Fibroblast of lung (primary cell): ENCODE data around the gene CYP26B1. TPM values are rescaled to one million over a fixed set of nuclear protein-coding genes. Genes with fewer than 3 reads are reported as not detected.

Source experiments
- DNase-seq, 2 donors: peaks; one replicate each; pipeline versions ENCODE4 v3.0.0 to v3.0.0-alpha.2; 2010; ENCODE audit warnings: low read depth in 2 of 2
- H2AFZ ChIP-seq: 2 replicates; pipeline ENCODE4 v1.5.1; 2012; ENCODE audit warnings: low read length, control low read depth, inconsistent platforms
- H3K27ac ChIP-seq: 2 replicates; pipeline ENCODE4 v1.5.1; 2011; ENCODE audit warnings: low read length, control low read depth; ENCODE audit not compliant: insufficient read depth
- H3K27me3 ChIP-seq: 2 replicates; pipeline ENCODE4 v1.5.1; 2011; ENCODE audit warnings: mild to moderate bottlenecking, low read length; ENCODE audit not compliant: control insufficient read depth, insufficient read depth
- H3K36me3 ChIP-seq: 2 replicates; pipeline ENCODE4 v1.5.1; 2011; ENCODE audit warnings: low read length; ENCODE audit not compliant: control insufficient read depth, insufficient read depth
- H3K4me1 ChIP-seq: 2 replicates; pipeline ENCODE4 v1.5.1; 2011; ENCODE audit warnings: low read length; ENCODE audit not compliant: control insufficient read depth, insufficient read depth; ENCODE audit errors: extremely low read depth
- H3K4me2 ChIP-seq: 2 replicates; pipeline ENCODE4 v1.5.1; 2011; ENCODE audit warnings: low read length, control low read depth; ENCODE audit not compliant: insufficient read depth; ENCODE audit errors: extremely low read depth
- H3K4me3 ChIP-seq, 4 experiments: fragments of 200-600 bp in 1 of 4; sonication (generic) in 1 of 4; replicated peaks in 1 of 4; 2 replicates each; pipeline ENCODE4 v1.5.1; 2011 to 2016; ENCODE audit warnings: low read length in 4 of 4, low read depth in 3 of 4, mild to moderate bottlenecking in 3 of 4, control low read depth in 2 of 4, inconsistent platforms in 1 of 4, mixed read lengths in 1 of 4; ENCODE audit not compliant: insufficient read depth in 1 of 4; ENCODE audit errors: control extremely low read depth in 1 of 4
- H3K79me2 ChIP-seq: 2 replicates; pipeline ENCODE4 v1.5.1; 2012; ENCODE audit warnings: mild to moderate bottlenecking, low read length, inconsistent platforms; ENCODE audit not compliant: control insufficient read depth, insufficient read depth
- H3K9ac ChIP-seq: 2 replicates; pipeline ENCODE4 v1.5.1; 2011; ENCODE audit warnings: mild to moderate bottlenecking, low read length, control low read depth; ENCODE audit not compliant: insufficient read depth
- H3K9me3 ChIP-seq: 2 replicates; pipeline ENCODE4 v1.5.1; 2012; ENCODE audit warnings: low read depth, low read length; ENCODE audit not compliant: control insufficient read depth, insufficient read depth
- H4K20me1 ChIP-seq: 2 replicates; pipeline ENCODE4 v1.5.1; 2011; ENCODE audit warnings: low read length; ENCODE audit not compliant: control insufficient read depth, insufficient read depth; ENCODE audit errors: extremely low read depth
- CTCF ChIP-seq, 2 donors: IDR thresholded peaks in 1 of 2; conservative IDR thresholded peaks in 1 of 2; 1 replicate in 1 of 2; 2 replicates in 1 of 2; pipeline ENCODE4 v1.5.1; 2011 to 2012; ENCODE audit warnings: low read length in 2 of 2, control low read depth in 1 of 2, inconsistent platforms in 1 of 2, low read depth in 1 of 2, mild to moderate bottlenecking in 1 of 2
- EZH2 ChIP-seq: IDR thresholded peaks from 2 replicates; pipeline ENCODE4 v1.5.1; 2012; ENCODE audit warnings: low read length, control low read depth, mild to moderate bottlenecking; ENCODE audit errors: missing control alignments
- polyA plus RNA-seq, 2 donors: library from polyadenylated mRNA; depleted of rRNA in 1 of 2; stranded (reverse) in 1 of 2; unstranded in 1 of 2; fragments of >200 nt; gene quantifications; 2 replicates each; pipeline ENCODE4 v1.2.1, GENCODE V29; 2011 to 2012; ENCODE audit warnings: missing spikeins in 1 of 2
- total RNA-seq: library from RNA; depleted of rRNA; stranded (reverse); fragments of >200 nt; gene quantifications from 2 replicates; pipeline ENCODE4 v1.2.1, GENCODE V29; 2014

The CYP26B1 gene
- total and polyA plus RNA-seq, 2 donors (not counting 1 experiment from before 2014, with no cell fraction given) = 0.09 to 0.17 TPM

GRCh38 chr2:72146347-72147302 lies 1.0 kb downstream of the CYP26B1 start:
- Histone ChIP-seq H3K27ac (no peak overlapping the region), H3K36me3 (no peaks in the 10 kb centered on the region), H3K9me3 (no peaks in the 10 kb centered on the region), H3K9ac (no peak overlapping the region), H3K4me2 (no peak overlapping the region), H3K79me2 (no peaks in the 10 kb centered on the region), H3K4me3 (peak overlapping the region in 1 of 4 experiments; percentile 7), H4K20me1 (no peaks in the 10 kb centered on the region), H2AFZ (no peak overlapping the region), H3K27me3 (peaks cover 71% of the 10 kb centered on the region), H3K4me1 (peaks cover 4% of the 10 kb centered on the region)
- DNase-seq = no peak
- TF ChIP-seq CTCF (conservative IDR thresholded peaks at IDR 0.05 in 1 of 2, IDR thresholded peaks at IDR 0.05 in 1 of 2; ENCODE audit: low read depth in 1 of 2, low read length in 2 of 2) (no peak), EZH2 (peak; percentile 90)

- Histone ChIP-seq H3K79me2 (no peaks in the 10 kb centered on the region), H3K4me2 (no peak overlapping the region), H3K9ac (no peak overlapping the region), H3K36me3 (no peaks in the 10 kb centered on the region), H4K20me1 (no peaks in the 10 kb centered on the region), H3K4me3 (peak overlapping the region in 1 of 4 experiments; percentile 41), H2AFZ (no peak overlapping the region), H3K9me3 (no peaks in the 10 kb centered on the region), H3K4me1 (peaks cover 4% of the 10 kb centered on the region), H3K27me3 (peaks cover 65% of the 10 kb centered on the region), H3K27ac (no peak overlapping the region)
- TF ChIP-seq CTCF (conservative IDR thresholded peaks at IDR 0.05 in 1 of 2, IDR thresholded peaks at IDR 0.05 in 1 of 2; ENCODE audit: low read depth in 1 of 2, low read length in 2 of 2) (no peak), EZH2 (no peak)
- no peak for DNase-seq
These were observed 1.9 kb downstream of the CYP26B1 start for GRCh38 chr2:72145658-72146329.

- H3K79me2 ChIP-seq = no peaks in the 10 kb centered on the region
- H3K4me1 ChIP-seq = peaks cover 4% of the 10 kb centered on the region
- no peak overlapping the region for H3K27ac ChIP-seq
- H3K4me3 ChIP-seq = peak overlapping the region in 1 of 4 experiments; percentile 41
- no peaks in the 10 kb centered on the region for H4K20me1 ChIP-seq
- no peaks in the 10 kb centered on the region for H3K36me3 ChIP-seq
- H3K9me3 ChIP-seq = no peaks in the 10 kb centered on the region
- TF ChIP-seq CTCF (conservative IDR thresholded peaks at IDR 0.05 in 1 of 2, IDR thresholded peaks at IDR 0.05 in 1 of 2; ENCODE audit: low read depth in 1 of 2, low read length in 2 of 2) (no peak), EZH2 (peak; percentile 8)
- H3K9ac ChIP-seq = no peak overlapping the region
- no peak overlapping the region for H3K4me2 ChIP-seq
- peaks cover 62% of the 10 kb centered on the region for H3K27me3 ChIP-seq
- no peak overlapping the region for H2AFZ ChIP-seq
- no peak for DNase-seq
These were observed 2.4 kb downstream of the CYP26B1 start for GRCh38 chr2:72145289-72145657.
